H1 (cell line): Measurements from ENCODE around the gene PXDN. TPM values are rescaled to one million over a fixed set of nuclear protein-coding genes. Genes with fewer than 3 reads are reported as not detected.

Experiments
- RBBP5 ChIP-seq: IDR thresholded peaks from 2 replicates; pipeline ENCODE4 v1.7.1; 2012; ENCODE audit warnings: low read depth, mild to moderate bottlenecking, inconsistent platforms, low read length, moderate library complexity, borderline replicate concordance
- polyA plus RNA-seq, 7 experiments: library from polyadenylated mRNA; depleted of rRNA in 3 of 7; stranded (reverse) in 5 of 7; unstranded in 2 of 7; fragments of >200 nt in 5 of 7; fragments of 200-250 nt in 2 of 7; gene quantifications; 1 replicate in 5 of 7; 2 replicates in 1 of 7; 4 replicates in 1 of 7; pipeline versions ENCODE4 v1.2.1 to v1.2.3, GENCODE V29; 2011 to 2013; ENCODE audit warnings: missing spikeins in 2 of 7, mixed read lengths in 2 of 7
- total RNA-seq: library from RNA; stranded (reverse); fragmentation: NEBNext Ultra II Directional; extraction: Animal tissue kit (Norgen Biotek cat#: 25700); gene quantifications from 2 replicates; pipeline ENCODE4 v1.2.1, GENCODE V29; 2021

The PXDN gene
- total and polyA plus RNA-seq, 2 of the 8 experiments (the other 6 are each of a cell fraction or from before 2014, with no cell fraction given) = 104 to 141 TPM

- no peak for TF ChIP-seq RBBP5
Observed at GRCh38 chr2:1705557-1706076, 38.7 kb downstream of the PXDN start (continued).
